ENCODE data around the gene GRK1.
"Not testable (repeated sequence)": the region's sequence is repeated elsewhere in the genome, so short reads cannot be mapped to it uniquely, and the experiment has no call there.

DNA sequence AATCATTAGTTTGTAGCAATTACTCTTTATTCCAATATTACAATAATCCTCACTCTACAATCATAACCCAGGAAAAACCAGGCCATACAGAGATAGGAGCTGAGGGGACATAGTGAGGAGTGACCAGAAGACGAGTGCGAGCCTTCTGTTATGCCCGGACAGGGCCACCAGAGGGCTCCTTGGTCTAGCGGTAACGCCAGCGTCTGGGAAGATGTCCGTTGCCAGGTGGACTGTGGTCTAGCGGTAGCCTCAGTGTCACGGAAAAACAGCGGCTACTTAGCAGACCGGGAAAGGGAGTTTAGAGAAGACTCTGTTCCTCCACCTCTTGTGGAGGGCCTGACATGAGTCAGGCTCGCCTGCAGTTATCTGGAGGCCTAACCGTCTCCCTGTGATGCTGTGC lies 45.5 kb upstream of the GRK1 start:
- not testable (repeated sequence) for TF ChIP-seq EZH2 (IDR thresholded peaks at IDR 0.05; ENCODE audit: insufficient read depth, poor library complexity, severe bottlenecking); EZH2phosphoT487 (IDR thresholded peaks at IDR 0.05; ENCODE audit: insufficient read depth, low read depth)
